GM12878 (cell line): ENCODE results near the gene CD2. TPM values are rescaled to one million over a fixed set of nuclear protein-coding genes. Genes with fewer than 3 reads are reported as not detected.

Experiments
- BHLHE40 ChIP-seq, 2 experiments: fragments of 450-650 bp in 1 of 2; IDR thresholded peaks; 2 replicates each; pipeline ENCODE4 v1.6.1; 2011 to 2017; ENCODE audit warnings: low read depth in 2 of 2, borderline replicate concordance in 1 of 2, improper control_type of control experiment in 1 of 2, low read length in 1 of 2, mild to moderate bottlenecking in 1 of 2
- E4F1 ChIP-seq: fragments of 450-650 bp; IDR thresholded peaks from 2 replicates; pipeline ENCODE4 v1.6.1; 2018; ENCODE audit warnings: borderline replicate concordance, mild to moderate bottlenecking; ENCODE audit not compliant: partially characterized antibody
- FOXK2 ChIP-seq: fragments of 450-650 bp; IDR thresholded peaks from 2 replicates; pipeline ENCODE4 v1.6.1; 2017; ENCODE audit warnings: mild to moderate bottlenecking, moderate library complexity
- HDAC2 ChIP-seq: fragments of 200-600 bp; sonication (generic); IDR thresholded peaks from 2 replicates; pipeline ENCODE4 v1.6.1; 2017
- ZBTB40 ChIP-seq: fragments of 450-650 bp; IDR thresholded peaks from 2 replicates; pipeline ENCODE4 v1.6.1; 2016; ENCODE audit warnings: mild to moderate bottlenecking, moderate library complexity, borderline replicate concordance
- polyA plus RNA-seq, 11 experiments: library from polyadenylated mRNA; depleted of rRNA in 4 of 11; unstranded in 6 of 11; stranded (reverse) in 5 of 11; fragments of >200 nt; fragmentation: Nextera tagmentation in 4 of 11; fragmentation: Illumina TruSeq in 1 of 11; extraction: Ambion mirVana in 4 of 11; extraction: Trizol in 1 of 11; gene quantifications; 1 replicate in 1 of 11; 2 replicates in 10 of 11; pipeline versions ENCODE4 v1.2.1 to v1.2.3, GENCODE V29; 2011 to 2016; ENCODE audit warnings: inconsistent platforms in 2 of 11, missing spikeins in 2 of 11, low read depth in 1 of 11
- total RNA-seq, 4 experiments: library from RNA; depleted of rRNA in 3 of 4; stranded (reverse); fragments of >200 nt in 3 of 4; fragmentation: Illumina TruSeq in 1 of 4; extraction: Trizol in 1 of 4; gene quantifications; 2 replicates each; pipeline versions ENCODE4 v1.2.1 to v1.2.3, GENCODE V29; 2013 to 2021

Gene CD2
- total and polyA plus RNA-seq, 10 of the 15 experiments (the other 5 are each of a cell fraction or from before 2014, with no cell fraction given) = 0.15 to 4.3 (median 2.8) TPM

- no peak for TF ChIP-seq HDAC2
- TF ChIP-seq FOXK2 = no peak
- TF ChIP-seq E4F1 = no peak
- no peak for TF ChIP-seq ZBTB40
- 0 out of 4 replicates have a peak, but pooled peaks of 1 of the 2 experiments have one; percentile 11 for TF ChIP-seq BHLHE40 (IDR thresholded peaks at IDR 0.05; ENCODE audit: borderline replicate concordance in 1 of 2, low read depth in 2 of 2, low read length in 1 of 2)
- TF ChIP-seq, all 136 proteins: peak for 3
Observed at GRCh38 chr1:116769104-116769452, 14.8 kb downstream of the CD2 start (continued).
